ENCODE results near the gene SLC26A8. TPM values are rescaled to one million over a fixed set of nuclear protein-coding genes. Genes with fewer than 3 reads are reported as not detected.

The SLC26A8 gene
- polyA plus RNA-seq, 3 donors: 0.52 to 1.7 (median 1.5) TPM

GRCh38 chr6:35967076-35967774 lies 57.2 kb downstream of the SLC26A8 start:
- no peaks in the 10 kb centered on the region for H4K20me1 ChIP-seq (ENCODE audit: insufficient read depth, low read length)
- H3K9me3 ChIP-seq (replicated peaks in 1 of 2; ENCODE audit: control insufficient read depth in 1 of 2, insufficient read depth in 1 of 2, low read length in 2 of 2): no peaks in the 10 kb centered on the region
- H3K4me1 ChIP-seq (ENCODE audit: control insufficient read depth in 1 of 2, insufficient read depth in 2 of 2, low read length in 2 of 2): no peaks in the 10 kb centered on the region
- no peak overlapping the region for H3K4me3 ChIP-seq (replicated peaks in 1 of 3; ENCODE audit: low read depth in 2 of 3, low read length in 3 of 3)
- H3K27me3 ChIP-seq (ENCODE audit: control insufficient read depth in 2 of 2, insufficient read depth in 2 of 2, low read length in 2 of 2): no peaks in the 10 kb centered on the region
- H3K36me3 ChIP-seq (replicated peaks in 1 of 2; ENCODE audit: control insufficient read depth in 1 of 2, insufficient read depth in 2 of 2, low read length in 2 of 2): no peaks in the 10 kb centered on the region
- no peaks in the 10 kb centered on the region for H3K79me2 ChIP-seq (ENCODE audit: insufficient read depth, low read length)
- TF ChIP-seq, protein P1, sequence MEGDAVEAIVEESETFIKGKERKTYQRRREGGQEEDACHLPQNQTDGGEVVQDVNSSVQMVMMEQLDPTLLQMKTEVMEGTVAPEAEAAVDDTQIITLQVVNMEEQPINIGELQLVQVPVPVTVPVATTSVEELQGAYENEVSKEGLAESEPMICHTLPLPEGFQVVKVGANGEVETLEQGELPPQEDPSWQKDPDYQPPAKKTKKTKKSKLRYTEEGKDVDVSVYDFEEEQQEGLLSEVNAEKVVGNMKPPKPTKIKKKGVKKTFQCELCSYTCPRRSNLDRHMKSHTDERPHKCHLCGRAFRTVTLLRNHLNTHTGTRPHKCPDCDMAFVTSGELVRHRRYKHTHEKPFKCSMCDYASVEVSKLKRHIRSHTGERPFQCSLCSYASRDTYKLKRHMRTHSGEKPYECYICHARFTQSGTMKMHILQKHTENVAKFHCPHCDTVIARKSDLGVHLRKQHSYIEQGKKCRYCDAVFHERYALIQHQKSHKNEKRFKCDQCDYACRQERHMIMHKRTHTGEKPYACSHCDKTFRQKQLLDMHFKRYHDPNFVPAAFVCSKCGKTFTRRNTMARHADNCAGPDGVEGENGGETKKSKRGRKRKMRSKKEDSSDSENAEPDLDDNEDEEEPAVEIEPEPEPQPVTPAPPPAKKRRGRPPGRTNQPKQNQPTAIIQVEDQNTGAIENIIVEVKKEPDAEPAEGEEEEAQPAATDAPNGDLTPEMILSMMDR (IDR thresholded peaks at IDR 0.05): no peak
- Mint-ChIP-seq H3K4me1 (peaks cover 3% of the 10 kb centered on the region), H3K27ac (no peak overlapping the region), H3K4me3 (no peak overlapping the region), H3K9me3 (no peaks in the 10 kb centered on the region), H3K27me3 (ENCODE audit: low read depth in 3 of 3) (peaks cover 0 to 3% (median 2%) of the 10 kb centered on the region in 3 donors), H3K36me3 (peaks cover 9 to 10% of the 10 kb centered on the region in 2 donors)
- no peak overlapping the region for H3K4me2 ChIP-seq (replicated peaks; ENCODE audit: extremely low read depth, low read length, poor library complexity, severe bottlenecking)
- H3K9ac ChIP-seq (ENCODE audit: insufficient read depth, low read length, poor library complexity, severe bottlenecking): no peak overlapping the region
- DNase-seq: no peak
- no CpG with 5 or more reads among the region's 4 CpGs for WGBS (ENCODE audit: insufficient coverage)
- H3K27ac ChIP-seq (ENCODE audit: low read depth in 1 of 2, low read length in 2 of 2): no peak overlapping the region
- intact Hi-C loops (cut with micrococcal nuclease): no loop called here
- no peak overlapping the region for H2AFZ ChIP-seq (ENCODE audit: insufficient read depth, low read depth, low read length, poor library complexity, severe bottlenecking)

DNA sequence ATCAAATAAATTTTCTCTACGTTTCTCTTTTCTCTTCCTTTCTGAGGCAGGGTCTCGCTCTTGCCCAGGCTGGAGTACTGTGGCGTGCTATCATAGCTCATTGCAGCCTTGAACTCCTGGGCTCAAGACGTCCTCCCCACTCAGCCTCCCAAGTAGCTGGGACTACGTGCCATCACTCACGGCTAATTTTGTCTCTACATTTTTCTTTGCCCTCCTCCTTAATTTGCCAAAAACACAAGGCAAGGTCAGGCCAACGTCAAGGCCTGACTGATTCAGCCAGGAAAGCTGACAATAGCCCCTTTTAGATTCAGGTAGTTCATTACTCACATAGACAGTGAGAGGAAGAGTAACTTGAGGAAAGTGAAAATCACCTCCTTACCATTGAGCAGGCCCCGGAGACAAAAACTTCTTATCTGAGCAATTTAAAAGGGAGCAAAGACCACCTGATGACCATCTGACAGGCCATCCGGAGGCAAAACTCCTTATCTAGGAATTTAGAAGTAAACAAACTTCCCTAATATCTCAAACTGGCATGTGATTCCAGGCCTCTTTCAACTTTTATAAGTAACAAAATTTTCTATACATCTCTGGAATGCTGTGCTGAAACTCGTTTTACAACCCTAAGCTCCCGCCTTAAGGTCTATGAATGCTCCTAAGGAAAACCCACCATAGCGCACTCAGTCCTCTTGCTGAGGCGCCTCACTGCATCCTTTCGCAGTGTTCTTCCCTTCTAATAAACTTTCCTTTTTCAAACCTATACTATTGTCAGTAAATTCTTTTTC lies 61.5 kb downstream of the SLC26A8 start:
- no peaks in the 10 kb centered on the region for H3K27me3 ChIP-seq (ENCODE audit: control insufficient read depth in 2 of 2, insufficient read depth in 2 of 2, low read length in 2 of 2)
- Mint-ChIP-seq H3K4me3 (no peak overlapping the region), H3K27ac (no peak overlapping the region), H3K27me3 (ENCODE audit: low read depth in 3 of 3) (peaks cover 0 to 3% (median 1%) of the 10 kb centered on the region in 3 donors), H3K4me1 (no peaks in the 10 kb centered on the region), H3K36me3 (peaks cover 11 to 18% of the 10 kb centered on the region in 2 donors), H3K9me3 (no peaks in the 10 kb centered on the region)
- H3K9me3 ChIP-seq (replicated peaks in 1 of 2; ENCODE audit: control insufficient read depth in 1 of 2, insufficient read depth in 1 of 2, low read length in 2 of 2): no peaks in the 10 kb centered on the region
- H3K9ac ChIP-seq (ENCODE audit: insufficient read depth, low read length, poor library complexity, severe bottlenecking): no peak overlapping the region
- no peak overlapping the region for H3K4me2 ChIP-seq (replicated peaks; ENCODE audit: extremely low read depth, low read length, poor library complexity, severe bottlenecking)
- intact Hi-C loops (cut with micrococcal nuclease): no loop called here
- H2AFZ ChIP-seq (ENCODE audit: insufficient read depth, low read depth, low read length, poor library complexity, severe bottlenecking): no peak overlapping the region
- no peak overlapping the region for H3K27ac ChIP-seq (ENCODE audit: low read depth in 1 of 2, low read length in 2 of 2)
- 96% methylated on average over 11 of the region's 14 CpGs for WGBS (ENCODE audit: insufficient coverage)
- TF ChIP-seq, protein P1 (IDR thresholded peaks at IDR 0.05): no peak
- H4K20me1 ChIP-seq (ENCODE audit: insufficient read depth, low read length): no peaks in the 10 kb centered on the region
- no peak overlapping the region for H3K4me3 ChIP-seq (replicated peaks in 1 of 3; ENCODE audit: low read depth in 2 of 3, low read length in 3 of 3)
- H3K36me3 ChIP-seq (replicated peaks in 1 of 2; ENCODE audit: control insufficient read depth in 1 of 2, insufficient read depth in 2 of 2, low read length in 2 of 2): peaks cover 0 to 3% of the 10 kb centered on the region in 2 donors
- no peaks in the 10 kb centered on the region for H3K4me1 ChIP-seq (ENCODE audit: control insufficient read depth in 1 of 2, insufficient read depth in 2 of 2, low read length in 2 of 2)
- DNase-seq: no peak
- no peaks in the 10 kb centered on the region for H3K79me2 ChIP-seq (ENCODE audit: insufficient read depth, low read length)

All from CD14-positive monocyte (primary cell).